ENCODE measurements around the gene SMIM43. TPM values are rescaled to one million over a fixed set of nuclear protein-coding genes. Genes with fewer than 3 reads are reported as not detected.

SMIM43 gene
- total and polyA plus RNA-seq, 9 of the 15 experiments (the other 6 are each of a cell fraction or from before 2014, with no cell fraction given): not detected

- no peak for TF ChIP-seq BRD9 (IDR thresholded peaks at IDR 0.05; ENCODE audit: low read depth, partially characterized antibody)
- peak; percentile 66; the same call in 1 of the 2 replicates for TF ChIP-seq MTA1 (IDR thresholded peaks at IDR 0.05; ENCODE audit: borderline replicate concordance)
- 0 out of 2 replicates have a peak, but pooled peaks have one; percentile 25 for TF ChIP-seq ATF4 (CRISPR knock-in tag; IDR thresholded peaks at IDR 0.05)
- TF ChIP-seq GTF3C2 (IDR thresholded peaks at IDR 0.05; ENCODE audit: borderline replicate concordance, extremely low read depth, insufficient read length): no peak
- no peak for TF ChIP-seq ZNF785 (CRISPR knock-in tag; IDR thresholded peaks at IDR 0.05)
- no peak for TF ChIP-seq SLC30A9 (CRISPR knock-in tag; IDR thresholded peaks at IDR 0.05)
- peak; percentile 99 for TF ChIP-seq TAL1 (IDR thresholded peaks at IDR 0.05)
- peak in 1 of 2 experiments; percentile 96; a peak in 2 of 4 replicates for TF ChIP-seq ZMIZ1 (IDR thresholded peaks at IDR 0.05; ENCODE audit: low read depth in 2 of 2, low read length in 2 of 2)
- no peak for TF ChIP-seq ETV5 (CRISPR knock-in tag; IDR thresholded peaks at IDR 0.05; ENCODE audit: low read depth)
- TF ChIP-seq ZBTB11 (CRISPR knock-in tag; IDR thresholded peaks at IDR 0.05): peak in 1 of 3 experiments; percentile 55; a peak in 2 of 6 replicates
- TF ChIP-seq CTBP1 (IDR thresholded peaks at IDR 0.05; ENCODE audit: borderline replicate concordance): peak; percentile 60; the same call in 1 of the 2 replicates
- TF ChIP-seq RCOR1 (IDR thresholded peaks at IDR 0.05; ENCODE audit: borderline replicate concordance in 1 of 2, low read depth in 2 of 2, low read length in 2 of 2): peak; percentile 90 to 98; a peak in 3 of 4 replicates
- TF ChIP-seq TEAD4 (IDR thresholded peaks at IDR 0.05; ENCODE audit: low read length): peak; percentile 99
- TF ChIP-seq TEAD4 (CRISPR knock-in tag; IDR thresholded peaks at IDR 0.05; ENCODE audit: borderline replicate concordance): no peak
Observed at GRCh38 chr4:121794505-121795188, 29.7 kb upstream of the SMIM43 start (continued).
